ENCODE data around the gene FLNB. TPM values are rescaled to one million over a fixed set of nuclear protein-coding genes. Genes with fewer than 3 reads are reported as not detected.

The FLNB gene
- total RNA-seq, 1 experiment from 2014 or later, result 83.4 TPM

- Histone ChIP-seq H4K20me1 (ENCODE audit: control insufficient read depth, insufficient read depth, insufficient read length) (no peaks in the 10 kb centered on the region), H2BK20ac (ENCODE audit: low read depth, low read length, poor library complexity, severe bottlenecking) (no peak overlapping the region), H3K79me2 (ENCODE audit: insufficient read depth, low read length) (no peaks in the 10 kb centered on the region), H3K56ac (ENCODE audit: insufficient read length, low read depth, low read length) (no peak overlapping the region), H4K8ac (replicated peaks; ENCODE audit: insufficient read length, low read depth, low read length) (no peak overlapping the region), H2BK15ac (ENCODE audit: low read depth, low read length) (no peak overlapping the region), H3K4me1 (ENCODE audit: insufficient read depth, low read length) (no peaks in the 10 kb centered on the region; the same call in 1 of the 2 replicates), H3K4me2 (ENCODE audit: insufficient read depth, insufficient read length, low read length) (no peak overlapping the region), H2BK5ac (ENCODE audit: insufficient read length, low read length) (no peak overlapping the region), H2AK5ac (ENCODE audit: insufficient read length, low read length) (no peak overlapping the region), H3K4ac (ENCODE audit: low read depth, low read length) (no peak overlapping the region), H2AFZ (ENCODE audit: low read length) (no peak overlapping the region), H3K23me2 (ENCODE audit: insufficient read length, low read depth, low read length, poor library complexity, severe bottlenecking) (no peaks in the 10 kb centered on the region), H2BK120ac (ENCODE audit: low read depth, low read length, poor library complexity, severe bottlenecking) (no peak overlapping the region), H4K91ac (ENCODE audit: insufficient read length, low read depth, low read length) (no peak overlapping the region), H3K9ac (ENCODE audit: extremely low read depth, insufficient read length, low read length) (no peak overlapping the region), H3K18ac (ENCODE audit: insufficient read length, low read depth, low read length) (no peak overlapping the region), H3K23ac (ENCODE audit: insufficient read length, low read depth, low read length) (no peak overlapping the region), H4K5ac (ENCODE audit: insufficient read length, low read depth, low read length) (no peak overlapping the region), H3K27me3 (ENCODE audit: insufficient read depth, low read length) (no peaks in the 10 kb centered on the region), H3K27ac (ENCODE audit: insufficient read length, low read depth, low read length) (no peak overlapping the region), H3T11ph (ENCODE audit: low read length) (no peak overlapping the region), H3K14ac (ENCODE audit: insufficient read depth, low read length) (no peak overlapping the region), H3K9me3 (ENCODE audit: control insufficient read depth, low read depth, low read length) (no peaks in the 10 kb centered on the region), H3K79me1 (ENCODE audit: insufficient read depth, low read depth, low read length, poor library complexity, severe bottlenecking) (no peaks in the 10 kb centered on the region), H2BK12ac (ENCODE audit: insufficient read length, low read depth, low read length) (no peak overlapping the region)
- Mint-ChIP-seq H3K27ac (no peak overlapping the region), H3K9me3 (no peaks in the 10 kb centered on the region), H3K4me3 (no peak overlapping the region), H3K4me1 (peaks cover 10 to 11% of the 10 kb centered on the region in 2 experiments), H3K27me3 (ENCODE audit: low read depth) (peaks cover 4% of the 10 kb centered on the region), H3K36me3 (ENCODE audit: insufficient read depth in 1 of 3, low read depth in 3 of 3) (no peaks in the 10 kb centered on the region; a peak in 1 of 7 replicates)
- DNase-seq, result no peak
- no CpG with 5 or more reads among the region's 10 CpGs for WGBS (ENCODE audit: extremely low coverage, insufficient read length, low lambda C conversion rate)
- TF ChIP-seq, protein P1, sequence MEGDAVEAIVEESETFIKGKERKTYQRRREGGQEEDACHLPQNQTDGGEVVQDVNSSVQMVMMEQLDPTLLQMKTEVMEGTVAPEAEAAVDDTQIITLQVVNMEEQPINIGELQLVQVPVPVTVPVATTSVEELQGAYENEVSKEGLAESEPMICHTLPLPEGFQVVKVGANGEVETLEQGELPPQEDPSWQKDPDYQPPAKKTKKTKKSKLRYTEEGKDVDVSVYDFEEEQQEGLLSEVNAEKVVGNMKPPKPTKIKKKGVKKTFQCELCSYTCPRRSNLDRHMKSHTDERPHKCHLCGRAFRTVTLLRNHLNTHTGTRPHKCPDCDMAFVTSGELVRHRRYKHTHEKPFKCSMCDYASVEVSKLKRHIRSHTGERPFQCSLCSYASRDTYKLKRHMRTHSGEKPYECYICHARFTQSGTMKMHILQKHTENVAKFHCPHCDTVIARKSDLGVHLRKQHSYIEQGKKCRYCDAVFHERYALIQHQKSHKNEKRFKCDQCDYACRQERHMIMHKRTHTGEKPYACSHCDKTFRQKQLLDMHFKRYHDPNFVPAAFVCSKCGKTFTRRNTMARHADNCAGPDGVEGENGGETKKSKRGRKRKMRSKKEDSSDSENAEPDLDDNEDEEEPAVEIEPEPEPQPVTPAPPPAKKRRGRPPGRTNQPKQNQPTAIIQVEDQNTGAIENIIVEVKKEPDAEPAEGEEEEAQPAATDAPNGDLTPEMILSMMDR (conservative IDR thresholded peaks at IDR 0.05), result no peak
These were observed 26.6 kb upstream of the FLNB start for GRCh38 chr3:57981483-57982087.

Data from H9 (cell line).